NOMO-1 treated with DMSO at 0.1 percent for 48 hours (cell line): ENCODE results near the gene LENG1.
A peak's percentile ranks its signal among the peaks of the same experiment; 100 is the strongest.

Experiments used
- DNase-seq: peaks from one replicate; lab custom pipeline; 2025; ENCODE audit not compliant: unreplicated experiment; lab: John Stamatoyannopoulos, UW

The LENG1 gene

GRCh38 chr19:54142166-54142780 lies 17.2 kb downstream of the LENG1 start:
- no peak for DNase-seq

GRCh38 chr19:54141356-54141755 lies 18.2 kb downstream of the LENG1 start:
- DNase-seq: no peak

- DNase-seq: no peak
These were observed 20.8 kb downstream of the LENG1 start for GRCh38 chr19:54138489-54139256.

- no peak for DNase-seq
These were observed 21.6 kb downstream of the LENG1 start, which contains the start of gene CNOT3 for GRCh38 chr19:54137699-54138488. Gene CNOT3 (plus strand): TSS chr19:54137762. CDS start chr19:54142979, 5,217 bp downstream.

GRCh38 chr19:54136864-54137698 lies 22.4 kb downstream of the LENG1 start:
- peak; percentile 100 for DNase-seq

- DNase-seq: peak; percentile 52
These were observed 23.2 kb downstream of the LENG1 start for GRCh38 chr19:54136086-54136863.

- DNase-seq: no peak
These were observed 25.4 kb downstream of the LENG1 start for GRCh38 chr19:54133957-54134590.

GRCh38 chr19:54133312-54133956 lies 26.1 kb downstream of the LENG1 start:
- peak; percentile 35 for DNase-seq

- DNase-seq: no peak
These were observed 29.9 kb downstream of the LENG1 start for GRCh38 chr19:54129617-54129996.

GRCh38 chr19:54128796-54129616 lies 30.5 kb downstream of the LENG1 start:
- no peak for DNase-seq

- DNase-seq: no peak
These were observed 31.1 kb downstream of the LENG1 start for GRCh38 chr19:54128441-54128725.

- DNase-seq: no peak
These were observed 31.7 kb downstream of the LENG1 start for GRCh38 chr19:54127688-54128440.

- no peak for DNase-seq
These were observed 33.8 kb downstream of the LENG1 start for GRCh38 chr19:54125713-54126112.

GRCh38 chr19:54124393-54124792 lies 35.1 kb downstream of the LENG1 start:
- DNase-seq: no peak

- no peak for DNase-seq
These were observed 35.8 kb downstream of the LENG1 start for GRCh38 chr19:54123682-54124081.

- no peak for DNase-seq
These were observed 38.3 kb downstream of the LENG1 start for GRCh38 chr19:54121259-54121658.

GRCh38 chr19:54115109-54116063 lies 44.1 kb downstream of the LENG1 start, which contains the start of the genes PRPF31 and TFPT:
Gene PRPF31 (plus strand): TSS chr19:54115754. CDS start chr19:54118279, 2,525 bp downstream.
Gene TFPT (minus strand): TSS chr19:54115657. CDS start chr19:54115269, 388 bp downstream.
- peak; percentile 98 for DNase-seq
